ENCODE results near the gene TNNI2.

TNNI2 gene

DNA sequence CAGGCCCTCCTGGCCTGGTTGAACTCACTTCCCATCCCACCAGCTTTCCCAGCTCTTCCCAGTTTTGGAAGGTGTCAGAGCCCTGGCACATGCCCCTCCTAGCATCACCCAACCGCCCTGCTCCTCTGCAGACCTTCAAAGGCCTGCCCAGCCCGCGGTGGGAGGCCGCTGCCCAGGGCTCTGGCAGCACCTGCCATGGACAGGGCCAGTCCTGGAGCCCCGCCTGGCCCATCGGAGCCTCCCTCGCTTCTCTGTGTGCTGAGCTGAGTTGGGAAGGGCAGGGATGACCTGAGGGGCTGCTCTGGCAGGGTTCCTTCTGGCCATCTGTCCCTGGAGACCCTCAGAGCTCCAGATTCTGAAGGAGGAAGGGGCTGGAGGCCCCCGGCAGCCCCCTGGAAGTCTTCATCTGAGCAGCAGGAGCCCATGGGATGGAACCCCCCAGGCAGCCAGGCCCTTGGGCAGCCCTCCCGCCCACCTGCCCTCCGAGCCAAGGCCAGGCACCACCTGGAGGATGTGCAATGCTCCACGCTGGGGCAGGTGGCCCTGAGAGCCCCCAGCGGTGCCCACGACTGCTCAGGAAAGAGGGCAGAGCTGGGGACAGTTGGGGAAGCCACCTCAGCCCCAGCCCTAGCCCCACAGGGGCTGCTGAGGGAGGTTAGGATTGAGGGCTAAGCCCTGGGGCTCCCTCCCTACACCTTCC lies 17.7 kb downstream of the TNNI2 start:
- TF ChIP-seq YY1 (IDR thresholded peaks at IDR 0.05; ENCODE audit: insufficient read depth, insufficient read length) (no peak), ZNF274 (IDR thresholded peaks at IDR 0.05; ENCODE audit: low read depth, low read length) (no peak), SUZ12 (IDR thresholded peaks at IDR 0.05; ENCODE audit: extremely low read depth, insufficient read depth, insufficient read length) (no peak)
- no peaks in the 10 kb centered on the region for H3K36me3 ChIP-seq (ENCODE audit: insufficient read depth, insufficient read length, low read length)
- DNase-seq (ENCODE audit: low read depth, low spot score): no peak
- H3K9me3 ChIP-seq (ENCODE audit: insufficient read depth, low read length): no peaks in the 10 kb centered on the region
- H3K9ac ChIP-seq (ENCODE audit: insufficient read length, low read depth): no peak overlapping the region
- no peak overlapping the region for H3K4me3 ChIP-seq (ENCODE audit: insufficient read length, low read depth)
- H3K27me3 ChIP-seq (ENCODE audit: insufficient read depth, insufficient read length): peaks cover 14% of the 10 kb centered on the region
- H3K4me1 ChIP-seq (ENCODE audit: insufficient read depth, insufficient read length): peaks cover 20% of the 10 kb centered on the region

GRCh38 chr11:1857064-1857463 lies 18.3 kb downstream of the TNNI2 start:
- TF ChIP-seq YY1 (IDR thresholded peaks at IDR 0.05; ENCODE audit: insufficient read depth, insufficient read length) (no peak), SUZ12 (IDR thresholded peaks at IDR 0.05; ENCODE audit: extremely low read depth, insufficient read depth, insufficient read length) (no peak), ZNF274 (IDR thresholded peaks at IDR 0.05; ENCODE audit: low read depth, low read length) (no peak)
- peaks cover 19% of the 10 kb centered on the region for H3K4me1 ChIP-seq (ENCODE audit: insufficient read depth, insufficient read length)
- H3K4me3 ChIP-seq (ENCODE audit: insufficient read length, low read depth): no peak overlapping the region
- no peak overlapping the region for H3K9ac ChIP-seq (ENCODE audit: insufficient read length, low read depth)
- H3K27me3 ChIP-seq (ENCODE audit: insufficient read depth, insufficient read length): peaks cover 20% of the 10 kb centered on the region
- H3K36me3 ChIP-seq (ENCODE audit: insufficient read depth, insufficient read length, low read length): no peaks in the 10 kb centered on the region
- no peaks in the 10 kb centered on the region for H3K9me3 ChIP-seq (ENCODE audit: insufficient read depth, low read length)
- no peak for DNase-seq (ENCODE audit: low read depth, low spot score)

GRCh38 chr11:1858154-1858553 lies 19.4 kb downstream of the TNNI2 start:
- H3K4me3 ChIP-seq (ENCODE audit: insufficient read length, low read depth): no peak overlapping the region
- no peak for TF ChIP-seq SUZ12 (IDR thresholded peaks at IDR 0.05; ENCODE audit: extremely low read depth, insufficient read depth, insufficient read length)
- no peak for TF ChIP-seq YY1 (IDR thresholded peaks at IDR 0.05; ENCODE audit: insufficient read depth, insufficient read length)
- TF ChIP-seq ZNF274 (IDR thresholded peaks at IDR 0.05; ENCODE audit: low read depth, low read length): no peak
- no peak overlapping the region for H3K9ac ChIP-seq (ENCODE audit: insufficient read length, low read depth)
- H3K36me3 ChIP-seq (ENCODE audit: insufficient read depth, insufficient read length, low read length): no peaks in the 10 kb centered on the region
- H3K27me3 ChIP-seq (ENCODE audit: insufficient read depth, insufficient read length): peaks cover 31% of the 10 kb centered on the region
- no peak for DNase-seq (ENCODE audit: low read depth, low spot score)
- H3K4me1 ChIP-seq (ENCODE audit: insufficient read depth, insufficient read length): peaks cover 23% of the 10 kb centered on the region
- H3K9me3 ChIP-seq (ENCODE audit: insufficient read depth, low read length): no peaks in the 10 kb centered on the region

DNA sequence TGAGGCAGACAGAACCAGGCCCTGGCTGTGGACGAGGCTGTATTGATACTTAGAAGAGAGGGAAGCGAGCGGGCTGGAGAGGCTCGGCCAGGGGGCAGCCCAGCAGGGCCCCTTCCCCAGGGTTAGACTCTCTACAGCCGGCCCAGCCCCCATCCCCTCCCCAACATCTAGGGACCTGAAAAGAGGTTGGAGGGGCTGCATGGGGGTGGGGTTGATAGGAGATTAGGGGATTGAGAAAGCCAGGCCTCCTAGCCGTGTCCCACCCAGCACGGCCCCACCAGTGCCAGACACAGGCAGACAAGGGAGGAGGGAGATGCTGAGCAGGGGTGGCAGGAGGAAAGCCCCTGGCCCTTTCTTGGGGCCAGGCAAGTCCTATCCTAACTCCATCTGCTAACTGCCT lies 19.8 kb downstream of the TNNI2 start:
- Histone ChIP-seq H3K4me1 (ENCODE audit: insufficient read depth, insufficient read length) (peaks cover 28% of the 10 kb centered on the region), H3K9me3 (ENCODE audit: insufficient read depth, low read length) (no peaks in the 10 kb centered on the region), H3K27me3 (ENCODE audit: insufficient read depth, insufficient read length) (peaks cover 34% of the 10 kb centered on the region), H3K4me3 (ENCODE audit: insufficient read length, low read depth) (no peak overlapping the region), H3K36me3 (ENCODE audit: insufficient read depth, insufficient read length, low read length) (no peaks in the 10 kb centered on the region), H3K9ac (ENCODE audit: insufficient read length, low read depth) (peak overlapping the region; percentile 50)
- TF ChIP-seq ZNF274 (IDR thresholded peaks at IDR 0.05; ENCODE audit: low read depth, low read length) (no peak), SUZ12 (IDR thresholded peaks at IDR 0.05; ENCODE audit: extremely low read depth, insufficient read depth, insufficient read length) (no peak), YY1 (IDR thresholded peaks at IDR 0.05; ENCODE audit: insufficient read depth, insufficient read length) (no peak)
- DNase-seq (ENCODE audit: low read depth, low spot score): no peak

GRCh38 chr11:1859004-1859403 lies 20.2 kb downstream of the TNNI2 start:
- H3K4me1 ChIP-seq (ENCODE audit: insufficient read depth, insufficient read length): peaks cover 30% of the 10 kb centered on the region
- TF ChIP-seq ZNF274 (IDR thresholded peaks at IDR 0.05; ENCODE audit: low read depth, low read length): no peak
- no peak for DNase-seq (ENCODE audit: low read depth, low spot score)
- no peaks in the 10 kb centered on the region for H3K36me3 ChIP-seq (ENCODE audit: insufficient read depth, insufficient read length, low read length)
- no peak overlapping the region for H3K4me3 ChIP-seq (ENCODE audit: insufficient read length, low read depth)
- H3K9ac ChIP-seq (ENCODE audit: insufficient read length, low read depth): peak overlapping the region; percentile 50
- H3K27me3 ChIP-seq (ENCODE audit: insufficient read depth, insufficient read length): peaks cover 34% of the 10 kb centered on the region
- H3K9me3 ChIP-seq (ENCODE audit: insufficient read depth, low read length): no peaks in the 10 kb centered on the region

DNA sequence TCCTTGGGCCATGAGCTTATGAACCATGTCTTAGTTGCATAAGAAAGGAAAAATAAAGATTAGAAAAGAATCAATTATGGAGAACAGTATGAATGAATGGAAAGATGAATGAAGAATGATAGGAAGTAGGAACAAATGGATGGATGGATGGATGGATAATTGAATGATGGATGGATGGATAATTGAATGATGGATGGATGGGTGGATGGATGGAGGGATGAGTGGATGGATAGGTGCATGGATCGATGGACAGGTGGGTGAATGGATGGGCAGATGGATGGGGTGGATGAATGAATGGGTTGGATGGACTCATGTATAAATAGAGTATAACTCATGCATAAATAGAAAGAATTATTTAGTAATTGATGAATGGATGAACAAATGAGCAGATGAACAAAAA lies 21.3 kb downstream of the TNNI2 start:
- DNase-seq (ENCODE audit: low read depth, low spot score): no peak
- peaks cover 37% of the 10 kb centered on the region for H3K27me3 ChIP-seq (ENCODE audit: insufficient read depth, insufficient read length)
- no peaks in the 10 kb centered on the region for H3K36me3 ChIP-seq (ENCODE audit: insufficient read depth, insufficient read length, low read length)
- no peak overlapping the region for H3K4me3 ChIP-seq (ENCODE audit: insufficient read length, low read depth)
- no peaks in the 10 kb centered on the region for H3K9me3 ChIP-seq (ENCODE audit: insufficient read depth, low read length)
- TF ChIP-seq YY1 (IDR thresholded peaks at IDR 0.05; ENCODE audit: insufficient read depth, insufficient read length) (no peak), ZNF274 (IDR thresholded peaks at IDR 0.05; ENCODE audit: low read depth, low read length) (no peak), SUZ12 (IDR thresholded peaks at IDR 0.05; ENCODE audit: extremely low read depth, insufficient read depth, insufficient read length) (no peak)
- no peak overlapping the region for H3K9ac ChIP-seq (ENCODE audit: insufficient read length, low read depth)
- peaks cover 38% of the 10 kb centered on the region for H3K4me1 ChIP-seq (ENCODE audit: insufficient read depth, insufficient read length)

DNA sequence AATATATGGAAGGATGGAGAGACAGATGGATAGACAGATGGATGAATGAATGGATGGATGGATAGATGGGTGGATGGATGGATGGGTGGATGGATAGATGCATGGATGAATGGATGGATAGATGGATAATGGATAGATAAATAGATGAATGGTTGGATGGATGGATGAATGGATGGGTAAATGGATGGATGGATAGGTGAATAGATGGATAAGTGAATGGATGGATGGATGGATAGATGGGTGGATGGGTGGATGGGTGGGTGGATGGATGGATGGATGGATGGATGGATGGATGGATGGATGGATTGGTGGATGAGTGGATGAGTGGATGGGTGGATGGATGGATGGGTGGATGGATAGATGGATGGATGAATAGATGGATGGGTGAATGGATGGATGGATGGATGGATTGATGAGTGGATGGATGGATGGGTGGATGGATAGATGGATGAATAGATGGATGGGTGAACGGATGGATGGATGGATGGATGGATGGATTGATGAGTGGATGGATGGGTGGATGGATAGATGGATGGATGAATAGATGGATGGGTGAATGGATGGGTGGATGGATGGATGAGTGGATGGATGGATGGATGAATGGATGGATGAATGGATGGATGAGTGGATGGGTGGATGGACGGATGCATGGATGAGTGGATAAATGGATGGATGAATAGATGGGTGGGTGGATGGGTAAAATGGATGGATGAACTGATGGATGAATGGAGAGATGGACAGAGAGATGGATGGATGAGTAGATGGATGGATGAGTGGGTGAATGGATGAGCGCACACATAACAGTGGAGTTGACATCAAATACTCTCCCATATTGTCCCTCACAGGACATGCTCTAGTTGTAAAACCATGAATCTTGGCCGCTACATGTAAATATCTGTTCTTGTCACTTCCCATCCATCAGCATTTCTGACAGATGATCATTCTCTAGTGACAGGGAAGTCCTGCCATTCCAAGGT lies 22.9 kb downstream of the TNNI2 start:
- H3K36me3 ChIP-seq (ENCODE audit: insufficient read depth, insufficient read length, low read length): no peaks in the 10 kb centered on the region
- no peak overlapping the region for H3K9ac ChIP-seq (ENCODE audit: insufficient read length, low read depth)
- H3K4me1 ChIP-seq (ENCODE audit: insufficient read depth, insufficient read length): peaks cover 33% of the 10 kb centered on the region
- no peak overlapping the region for H3K4me3 ChIP-seq (ENCODE audit: insufficient read length, low read depth)
- peaks cover 39% of the 10 kb centered on the region for H3K27me3 ChIP-seq (ENCODE audit: insufficient read depth, insufficient read length)
- H3K9me3 ChIP-seq (ENCODE audit: insufficient read depth, low read length): no peaks in the 10 kb centered on the region
- DNase-seq (ENCODE audit: low read depth, low spot score): no peak
- TF ChIP-seq SUZ12 (IDR thresholded peaks at IDR 0.05; ENCODE audit: extremely low read depth, insufficient read depth, insufficient read length): no peak
- no peak for TF ChIP-seq YY1 (IDR thresholded peaks at IDR 0.05; ENCODE audit: insufficient read depth, insufficient read length)
- TF ChIP-seq ZNF274 (IDR thresholded peaks at IDR 0.05; ENCODE audit: low read depth, low read length): no peak
